ENCODE measurements around the gene NSUN6.

Gene NSUN6

DNA sequence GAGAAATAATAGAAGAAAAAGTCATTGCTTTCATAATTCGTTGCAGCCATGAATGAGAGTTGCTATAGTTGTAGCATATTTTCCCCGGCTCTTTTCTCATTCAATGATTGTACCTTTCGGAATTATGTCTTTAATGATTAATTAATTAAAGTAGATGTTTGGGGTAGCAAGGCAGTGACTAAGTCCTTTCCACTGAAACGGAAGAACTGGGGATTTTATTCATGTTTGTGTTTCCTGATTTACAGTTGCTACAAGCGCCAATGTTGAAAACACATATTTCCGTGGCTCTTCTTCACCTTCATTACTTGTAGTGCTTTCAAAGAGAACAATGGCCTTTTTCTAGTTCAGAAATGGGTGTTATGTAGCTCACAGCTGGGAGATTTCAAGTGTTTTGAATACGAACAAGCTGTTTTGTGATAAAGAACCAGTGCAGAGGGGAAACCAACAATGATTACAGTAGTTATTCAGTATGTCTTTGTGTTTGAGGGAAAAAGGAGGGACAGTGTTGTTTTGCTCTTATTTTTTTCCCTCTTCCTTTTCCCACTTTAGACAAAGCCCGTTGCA is 153.5 kb downstream of the NSUN6 start:
- DNase-seq, result no peak
